Umbilical cord (tissue), 2 donors: ENCODE results near the gene COG3. TPM values are rescaled to one million over a fixed set of nuclear protein-coding genes. Genes with fewer than 3 reads are reported as not detected.
"Not testable (repeated sequence)": the region's sequence is repeated elsewhere in the genome, so short reads cannot be mapped to it uniquely, and the experiment has no call there.

Experiments
- DNase-seq: peaks from one replicate; pipeline ENCODE4 v3.0.0-alpha.2; 2015; ENCODE audit warnings: low spot score
- total RNA-seq: library from RNA; depleted of rRNA; stranded (reverse); fragments of >200 nt; gene quantifications from one replicate; pipeline ENCODE4 v1.2.3, GENCODE V29; 2014; ENCODE audit warnings: low replicate concordance; ENCODE audit not compliant: insufficient read depth

COG3 gene, protein sequence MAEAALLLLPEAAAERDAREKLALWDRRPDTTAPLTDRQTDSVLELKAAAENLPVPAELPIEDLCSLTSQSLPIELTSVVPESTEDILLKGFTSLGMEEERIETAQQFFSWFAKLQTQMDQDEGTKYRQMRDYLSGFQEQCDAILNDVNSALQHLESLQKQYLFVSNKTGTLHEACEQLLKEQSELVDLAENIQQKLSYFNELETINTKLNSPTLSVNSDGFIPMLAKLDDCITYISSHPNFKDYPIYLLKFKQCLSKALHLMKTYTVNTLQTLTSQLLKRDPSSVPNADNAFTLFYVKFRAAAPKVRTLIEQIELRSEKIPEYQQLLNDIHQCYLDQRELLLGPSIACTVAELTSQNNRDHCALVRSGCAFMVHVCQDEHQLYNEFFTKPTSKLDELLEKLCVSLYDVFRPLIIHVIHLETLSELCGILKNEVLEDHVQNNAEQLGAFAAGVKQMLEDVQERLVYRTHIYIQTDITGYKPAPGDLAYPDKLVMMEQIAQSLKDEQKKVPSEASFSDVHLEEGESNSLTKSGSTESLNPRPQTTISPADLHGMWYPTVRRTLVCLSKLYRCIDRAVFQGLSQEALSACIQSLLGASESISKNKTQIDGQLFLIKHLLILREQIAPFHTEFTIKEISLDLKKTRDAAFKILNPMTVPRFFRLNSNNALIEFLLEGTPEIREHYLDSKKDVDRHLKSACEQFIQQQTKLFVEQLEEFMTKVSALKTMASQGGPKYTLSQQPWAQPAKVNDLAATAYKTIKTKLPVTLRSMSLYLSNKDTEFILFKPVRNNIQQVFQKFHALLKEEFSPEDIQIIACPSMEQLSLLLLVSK
- total RNA-seq = 40.4 TPM

DNA sequence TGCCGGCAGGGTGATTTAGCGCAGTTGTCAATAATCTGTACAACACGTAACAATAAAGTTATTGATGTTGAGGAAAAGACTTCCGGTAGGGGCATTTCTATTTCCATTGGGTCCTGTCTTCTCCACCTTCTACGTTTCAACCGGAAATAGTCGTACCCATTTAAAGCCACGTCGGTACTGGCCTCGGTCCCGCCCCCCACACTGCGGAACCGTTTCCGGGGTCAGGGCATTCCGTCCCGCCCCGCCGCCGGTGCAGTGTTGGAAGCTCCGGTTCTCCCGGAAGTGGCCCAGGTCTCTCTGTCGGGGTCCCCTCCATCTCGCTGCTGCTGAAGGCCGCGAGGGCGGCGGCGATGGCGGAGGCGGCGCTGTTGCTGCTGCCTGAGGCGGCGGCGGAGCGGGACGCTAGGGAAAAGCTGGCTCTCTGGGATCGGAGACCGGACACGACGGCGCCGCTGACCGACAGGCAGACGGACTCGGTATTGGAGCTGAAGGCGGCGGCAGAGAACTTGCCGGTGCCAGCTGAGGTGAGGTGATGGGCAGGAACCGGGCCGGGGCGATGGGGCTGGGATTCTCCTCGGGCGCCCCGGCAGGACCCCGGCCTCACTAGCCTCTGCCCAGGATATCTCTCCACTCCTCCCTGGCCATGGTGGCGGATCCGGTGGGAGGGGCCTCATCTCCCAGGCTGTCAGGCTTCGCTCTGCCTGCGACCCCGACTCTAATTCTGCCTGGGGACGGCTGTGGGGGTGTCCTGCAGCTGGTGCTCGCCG, at the start of gene COG3:
Gene COG3 (plus strand): TSS at position 253 of the 767 bp plus-strand sequence. CDS start 98 bp downstream, at position 351.
- DNase-seq = peak; percentile 99

DNA sequence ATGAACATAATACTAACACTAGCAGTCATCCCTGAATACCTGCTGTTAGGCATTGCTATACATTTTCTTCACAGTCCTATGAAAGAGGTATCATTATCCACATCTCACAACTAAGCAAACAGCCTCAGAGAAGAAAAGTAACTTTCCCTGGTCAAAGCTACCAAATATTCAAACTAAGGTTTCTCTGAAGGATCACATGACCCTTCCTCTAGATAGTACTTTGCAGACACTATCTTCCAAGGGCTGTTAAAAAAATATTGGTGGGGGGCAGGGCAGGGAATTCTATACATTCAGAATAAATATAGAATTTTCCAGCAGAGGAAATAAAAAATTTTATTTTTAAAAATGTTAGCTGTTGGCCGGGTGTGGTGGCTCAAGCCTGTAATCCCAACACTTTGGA, 49.6 kb upstream of the COG3 start:
- DNase-seq = no peak

DNA sequence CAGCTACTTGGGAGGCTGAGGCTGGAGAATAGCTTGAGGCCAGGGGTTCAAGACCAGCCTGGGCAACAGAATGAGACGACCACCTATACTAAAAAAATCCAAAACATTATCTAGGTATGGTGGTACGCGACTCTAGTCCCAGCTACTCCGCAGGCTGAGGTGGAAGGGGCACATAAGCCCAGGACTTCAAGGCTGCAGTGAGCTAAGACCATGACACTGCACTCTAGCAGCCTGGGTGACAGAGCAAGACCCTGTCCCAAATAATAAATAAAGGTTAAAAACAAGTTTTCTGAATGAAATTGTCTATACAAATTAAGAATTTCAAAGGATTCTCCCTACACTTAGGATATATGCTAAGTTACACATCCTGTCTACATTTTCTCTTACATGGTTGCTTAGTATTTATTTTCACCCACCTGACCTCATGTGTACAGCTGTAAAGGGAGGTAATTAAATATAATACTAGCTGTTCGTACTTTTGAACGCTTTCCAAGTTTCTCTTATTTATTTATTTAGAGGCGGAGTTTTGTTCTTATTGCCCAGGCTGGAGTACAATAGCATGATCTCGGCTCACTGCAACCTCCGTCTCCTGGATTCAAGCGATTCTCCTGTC, 48.1 kb upstream of the COG3 start:
- no peak for DNase-seq

DNA sequence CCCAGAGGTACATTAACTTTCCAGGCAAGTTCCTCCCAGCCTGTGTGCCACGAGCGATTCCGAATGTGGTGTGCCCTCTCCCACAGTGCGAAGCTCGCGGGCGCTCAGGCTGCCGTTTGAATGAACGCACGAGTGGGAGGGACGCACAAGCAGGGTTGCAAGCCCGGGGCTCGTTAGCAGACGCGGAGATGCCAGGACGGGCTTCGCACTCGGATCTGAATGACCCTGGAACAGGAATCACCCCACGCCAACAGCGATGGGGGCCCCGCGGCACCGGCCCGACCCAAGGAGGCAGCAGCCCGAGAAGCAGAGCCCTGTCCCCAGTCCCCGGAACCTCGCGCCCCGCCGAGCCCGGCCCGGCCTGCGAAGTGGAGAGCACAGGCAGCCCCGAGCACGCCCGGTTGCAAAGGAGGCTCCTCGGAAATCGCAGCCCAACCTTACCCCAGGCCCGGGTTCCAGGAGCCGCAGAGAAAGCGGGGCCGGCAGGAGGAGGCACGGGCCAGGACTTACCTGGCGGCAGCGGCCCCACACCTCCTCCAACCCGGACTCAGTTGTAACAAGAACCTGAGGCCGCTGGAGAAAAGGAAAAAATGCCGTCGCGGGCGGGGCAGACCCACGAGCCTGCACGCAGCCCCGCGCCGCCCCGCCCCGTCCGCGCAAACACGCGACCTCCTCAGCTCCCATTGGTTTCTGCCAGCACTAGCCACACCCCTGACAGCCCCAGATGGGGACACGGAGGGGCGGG, 46.8 kb upstream of the COG3 start, which contains the start of gene SLC25A30:
Gene SLC25A30 (minus strand): TSS at position 584 of the 745 bp plus-strand sequence. CDS start 6,948 bp downstream, outside the sequence.
- peak; percentile 95 for DNase-seq

DNA sequence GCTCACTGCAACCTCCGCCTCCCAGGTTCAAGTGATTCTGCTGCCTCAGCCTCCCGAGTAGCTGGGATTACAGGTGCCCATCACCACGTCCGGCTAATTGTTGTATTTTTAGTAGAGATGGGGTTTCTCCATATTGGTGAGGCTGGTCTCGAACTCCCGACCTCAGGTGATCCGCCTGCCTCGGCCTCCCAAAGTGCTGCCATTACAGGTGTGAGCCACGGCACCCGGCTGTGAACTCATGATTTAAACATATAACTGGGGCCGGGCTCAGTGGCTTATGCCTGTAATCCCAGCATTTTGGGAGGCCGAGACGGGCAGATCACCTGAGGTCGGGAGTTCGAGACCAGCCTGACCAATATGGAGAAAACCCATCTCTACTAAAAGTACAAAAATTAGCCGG, 45.4 kb upstream of the COG3 start:
- DNase-seq = not testable (repeated sequence)

DNA sequence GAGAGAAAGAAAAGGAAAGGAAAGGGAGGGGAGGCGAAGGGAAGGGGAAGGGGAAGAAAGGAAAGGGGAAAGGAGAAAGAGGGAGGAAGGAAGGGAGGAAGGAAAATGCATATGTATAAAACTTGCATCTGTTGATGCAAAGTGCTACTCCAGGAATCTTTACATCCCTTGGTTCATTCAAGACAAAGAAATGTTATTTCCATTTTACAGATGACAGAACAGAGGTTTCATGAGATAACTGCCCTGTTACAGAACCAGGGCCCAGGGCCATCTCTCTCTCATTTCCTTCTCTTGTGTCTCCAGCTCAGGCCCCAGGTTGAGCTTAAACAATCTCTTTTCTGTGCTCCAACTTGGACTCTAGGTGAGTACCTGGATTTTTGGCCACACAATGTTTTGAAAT, 44.8 kb upstream of the COG3 start:
- no peak for DNase-seq

DNA sequence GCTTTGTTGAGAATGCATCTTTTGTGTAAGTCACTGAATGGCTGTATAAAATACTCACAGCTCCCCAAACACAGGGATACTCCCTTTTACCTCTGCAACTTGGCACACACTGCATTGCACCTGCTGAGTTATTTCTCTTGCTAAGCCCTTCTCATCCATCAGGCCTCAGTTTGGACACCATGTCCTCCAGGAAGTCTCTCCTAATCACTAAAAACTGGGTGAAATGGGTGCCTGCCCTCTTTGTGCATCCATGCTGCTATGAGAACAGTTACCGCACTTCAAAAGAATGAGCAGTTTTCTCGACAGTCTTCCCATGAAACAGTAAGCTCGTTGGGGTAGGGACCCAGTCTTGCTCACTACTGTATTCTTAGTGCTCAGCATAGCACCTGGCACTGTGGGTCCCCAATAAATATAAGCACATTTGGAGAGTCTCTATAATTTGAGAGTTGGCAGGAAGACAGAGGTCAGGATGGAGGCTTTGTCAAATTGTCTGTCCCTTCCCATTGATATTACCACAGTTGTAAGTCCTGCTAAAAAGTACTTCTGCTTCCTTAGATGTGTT, 41.9 kb upstream of the COG3 start:
- no peak for DNase-seq

DNA sequence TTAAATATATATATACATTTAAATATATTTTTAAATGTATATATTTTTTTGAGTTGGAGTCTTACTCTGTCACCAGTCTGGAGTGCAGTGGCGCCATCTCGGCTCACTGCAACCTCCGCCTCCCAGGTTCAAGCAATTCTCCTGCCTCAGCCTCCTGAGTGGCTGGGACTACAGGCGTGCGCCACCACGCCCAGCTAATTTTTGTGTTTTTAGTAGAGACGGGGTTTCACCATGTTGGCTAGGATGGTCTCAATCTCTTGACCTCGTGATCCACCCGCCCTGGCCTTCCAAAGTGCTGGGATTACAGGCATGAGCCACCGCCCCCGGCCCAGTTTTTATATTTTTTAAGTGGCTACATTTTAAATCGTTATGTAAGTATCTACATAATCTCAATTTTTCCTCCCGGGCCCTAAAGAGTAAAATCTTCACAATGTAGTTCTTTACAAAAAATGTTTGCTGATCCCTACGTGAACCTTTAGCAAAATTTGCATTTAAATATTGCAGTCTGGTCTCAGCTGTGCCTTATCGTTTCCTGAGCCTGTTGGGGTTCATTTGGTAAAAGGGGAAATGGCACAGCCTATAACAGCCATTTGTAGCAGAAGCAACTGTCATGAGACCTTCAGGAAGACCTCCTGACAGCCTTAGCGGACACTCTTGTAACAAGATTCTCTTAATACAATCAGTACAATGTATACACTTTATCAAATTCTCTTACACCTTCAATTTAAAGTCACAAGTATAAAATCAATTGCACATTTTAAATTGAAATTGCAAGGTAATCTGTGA, 38.5 kb upstream of the COG3 start:
- DNase-seq = not testable (repeated sequence)

DNA sequence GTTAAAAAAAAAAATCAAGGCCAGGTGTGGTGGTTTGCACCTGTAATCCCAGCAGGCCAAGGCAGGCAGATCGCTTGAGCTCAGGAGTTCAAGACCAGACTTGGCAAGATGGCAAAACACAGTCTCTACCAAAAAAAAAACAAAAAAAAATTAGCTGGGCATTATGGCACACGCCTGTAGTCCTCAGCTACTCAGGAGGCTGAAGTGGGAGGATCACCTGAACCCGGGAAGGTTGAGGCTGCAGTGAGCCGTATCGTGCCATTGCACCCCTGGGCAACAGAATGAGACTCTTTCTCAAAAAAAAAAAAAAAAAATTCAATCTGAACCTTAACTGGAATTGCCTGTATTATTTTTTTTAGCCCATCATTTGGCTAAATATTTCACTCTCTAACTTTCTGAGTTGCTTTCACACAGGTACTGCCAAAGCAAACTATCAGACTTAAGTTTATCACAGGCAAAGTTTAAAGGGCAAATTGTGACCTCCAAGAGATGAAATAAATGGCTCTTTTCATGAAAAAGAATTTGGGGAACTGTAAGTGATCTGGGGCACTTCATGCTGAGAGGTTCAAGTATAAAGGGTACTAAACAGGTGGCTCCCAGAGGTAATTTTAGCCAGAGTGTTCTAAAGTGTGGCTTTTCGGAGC, 31.9 kb upstream of the COG3 start:
- no peak for DNase-seq

DNA sequence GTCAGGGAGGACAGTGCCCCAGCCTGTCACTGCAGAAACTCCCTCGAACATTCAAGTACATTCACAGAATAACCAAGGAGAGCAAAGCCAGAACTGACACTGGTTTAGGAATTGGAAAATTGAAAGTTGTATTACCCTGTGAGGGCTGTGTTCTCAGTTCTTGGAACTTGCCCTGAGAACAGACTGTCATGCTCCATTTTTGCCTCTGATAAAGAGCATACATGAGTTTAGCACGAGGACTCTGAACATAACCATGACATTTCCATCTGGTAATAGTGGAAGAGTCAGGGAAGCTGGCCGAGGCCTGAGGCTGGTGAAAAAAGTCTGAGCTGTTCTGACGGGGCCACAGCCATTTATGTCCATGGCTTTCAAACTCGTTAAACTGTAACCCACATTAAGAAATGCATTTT, 31.4 kb upstream of the COG3 start:
- DNase-seq = no peak

DNA sequence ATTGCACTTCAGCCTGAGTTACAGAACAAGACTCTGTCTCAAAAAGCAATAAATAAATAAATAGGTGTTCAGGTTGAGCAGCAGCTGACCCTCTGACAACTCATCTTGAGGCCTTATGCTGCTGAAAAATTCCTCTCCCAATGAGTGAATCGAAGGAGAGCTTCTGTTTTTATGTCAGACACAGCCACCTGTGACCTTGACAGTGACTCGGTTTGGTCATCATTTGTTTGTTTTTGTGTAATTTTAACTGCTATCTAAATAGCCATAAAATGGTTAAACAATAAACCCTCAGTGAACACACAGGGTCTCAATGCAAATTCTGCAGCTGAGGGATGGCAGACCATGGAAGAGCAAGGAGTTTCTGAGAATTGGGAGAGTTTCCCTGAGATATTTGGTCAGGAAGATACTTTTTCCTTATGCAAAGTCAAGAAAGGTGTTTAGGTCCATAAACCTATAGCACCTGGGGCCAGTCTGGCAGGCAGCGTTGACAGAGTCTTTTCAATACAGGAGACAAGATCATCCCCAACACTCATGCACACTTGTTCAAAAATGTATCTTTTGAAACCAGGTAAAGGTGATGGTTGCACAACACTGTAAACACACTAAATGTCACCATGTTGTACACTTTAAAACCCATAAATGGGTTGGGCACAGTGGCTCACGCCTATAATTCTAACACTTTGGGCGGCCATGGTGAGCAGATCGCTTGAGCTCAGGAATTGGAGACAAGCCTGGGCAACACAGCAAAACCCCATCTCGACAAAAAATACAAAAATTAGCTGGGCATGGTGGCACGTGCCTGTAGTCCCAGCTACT, 30.0 kb upstream of the COG3 start:
- no peak for DNase-seq

DNA sequence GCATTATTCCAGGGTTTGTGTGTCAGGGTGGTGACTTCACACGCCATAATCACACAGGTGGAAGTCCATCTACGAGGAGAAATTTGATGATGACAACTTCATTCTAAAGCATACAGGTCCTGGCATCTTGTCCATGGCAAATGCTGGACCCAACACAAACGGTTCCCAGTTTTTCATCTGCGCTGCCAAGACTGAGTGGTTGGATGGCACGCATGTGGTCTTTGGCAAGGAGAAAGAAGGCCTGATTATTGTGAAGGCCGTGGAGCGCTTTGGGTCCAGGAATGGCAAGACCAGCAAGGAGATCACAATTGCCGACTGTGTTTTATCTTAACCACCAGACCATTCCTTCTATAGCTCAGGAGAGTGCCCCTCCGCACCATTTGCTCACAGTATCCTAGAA, 28.4 kb upstream of the COG3 start:
- no peak for DNase-seq

DNA sequence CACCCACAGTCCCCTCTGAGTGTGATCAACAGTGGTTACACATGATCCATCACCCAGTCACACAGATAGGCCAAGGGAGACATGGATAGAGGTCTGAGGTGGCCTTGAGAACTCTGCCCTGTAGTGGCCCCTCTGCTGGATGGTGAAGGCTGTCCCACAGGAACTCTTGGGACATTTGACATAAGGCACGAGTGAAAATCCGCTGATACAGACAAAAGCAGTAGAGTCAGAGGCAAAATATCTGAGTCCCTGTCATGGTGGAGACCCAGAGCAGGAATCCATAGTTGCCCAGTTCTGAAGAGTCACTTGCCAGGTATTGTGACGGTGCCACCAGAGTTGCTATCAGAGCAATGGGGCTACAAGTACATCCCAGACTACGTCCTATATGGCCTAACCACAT, 27.8 kb upstream of the COG3 start:
- no peak for DNase-seq

DNA sequence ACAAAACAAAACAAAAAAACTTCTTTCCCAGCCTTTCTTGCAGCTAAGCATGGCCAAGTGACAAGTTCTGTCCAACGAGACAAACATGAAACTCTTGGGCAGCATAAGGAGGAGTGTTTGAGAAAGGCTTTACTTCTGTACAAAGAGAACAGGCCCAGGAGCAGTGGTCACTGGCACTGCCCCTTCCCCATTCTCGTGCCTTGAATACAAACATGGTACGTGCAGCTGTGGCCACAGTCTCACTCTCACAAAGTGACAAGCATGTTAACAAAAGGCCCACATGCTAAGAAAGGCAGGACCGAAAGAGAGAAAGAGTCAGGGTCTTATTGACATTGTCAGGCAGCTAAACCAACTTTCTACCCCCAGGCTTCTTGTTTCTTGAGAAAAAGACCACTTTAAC, 26.8 kb upstream of the COG3 start:
- DNase-seq = no peak

DNA sequence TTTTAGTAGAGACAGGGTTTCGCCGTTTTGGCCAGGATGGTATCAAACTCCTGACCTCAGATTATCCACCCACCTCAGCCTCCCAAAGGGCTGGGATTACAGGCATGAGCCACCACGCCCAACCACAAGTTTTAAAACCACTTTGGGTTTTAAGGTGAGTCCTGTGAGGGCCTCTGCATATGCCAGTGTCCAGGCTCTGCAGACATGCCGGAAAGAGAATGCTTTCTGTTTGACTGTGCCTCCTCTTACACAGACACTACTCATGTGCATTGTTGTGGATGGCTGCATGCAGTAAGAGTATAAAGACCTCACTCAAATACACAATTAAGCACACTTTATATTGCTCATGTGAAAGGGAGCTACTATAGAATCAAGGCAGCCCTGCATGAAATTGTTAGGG, 25.7 kb upstream of the COG3 start:
- DNase-seq = no peak

DNA sequence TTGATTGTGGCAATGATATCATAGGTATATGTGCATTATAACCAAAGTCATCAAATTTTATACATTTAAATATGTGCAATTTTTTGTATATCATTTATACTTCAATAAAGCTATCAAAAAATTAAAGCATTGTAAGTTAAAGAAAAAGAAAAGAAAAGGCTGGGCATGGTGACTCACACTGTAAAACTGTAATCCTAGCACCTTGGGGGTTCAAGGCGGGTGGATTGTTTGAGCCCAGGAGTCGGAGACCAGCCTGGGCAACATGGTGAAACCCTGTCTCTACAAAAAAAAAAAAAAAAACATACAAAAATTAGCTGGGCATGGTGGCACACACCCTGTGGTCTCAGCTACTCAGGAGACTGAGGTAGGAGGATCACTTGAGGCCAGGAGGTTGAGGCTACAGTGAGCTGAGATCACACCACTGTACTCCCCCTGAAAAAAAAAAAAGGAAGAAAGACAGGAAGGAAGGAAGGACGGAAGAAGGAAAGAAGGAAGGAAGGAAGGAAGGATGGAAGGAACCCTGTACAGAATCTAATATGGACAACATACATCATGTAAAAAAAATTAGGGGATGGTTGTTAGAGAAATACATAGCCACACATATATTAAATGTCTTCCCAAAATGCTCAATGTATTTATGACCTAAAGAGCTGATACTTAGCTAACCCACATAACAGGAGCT, 24.8 kb upstream of the COG3 start:
- no peak for DNase-seq

DNA sequence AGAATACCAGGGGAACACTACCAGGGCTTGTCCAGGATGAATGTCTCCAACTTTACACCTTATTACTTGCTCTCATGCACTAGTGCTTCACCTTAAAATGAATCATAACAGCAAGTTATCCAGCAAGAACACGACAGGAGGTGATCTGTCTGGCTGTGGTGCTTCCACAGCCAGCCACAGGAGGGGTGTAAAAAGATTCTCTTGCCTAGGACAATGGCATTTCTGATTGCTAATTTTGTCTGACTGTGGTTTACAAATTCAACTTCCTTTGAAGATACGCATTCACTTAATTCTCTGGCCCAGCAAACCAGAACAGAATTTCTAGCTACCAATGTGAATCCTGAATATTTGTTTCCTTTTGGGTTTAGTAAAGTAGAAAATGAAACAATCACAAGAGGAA, 23.1 kb upstream of the COG3 start:
- no peak for DNase-seq

DNA sequence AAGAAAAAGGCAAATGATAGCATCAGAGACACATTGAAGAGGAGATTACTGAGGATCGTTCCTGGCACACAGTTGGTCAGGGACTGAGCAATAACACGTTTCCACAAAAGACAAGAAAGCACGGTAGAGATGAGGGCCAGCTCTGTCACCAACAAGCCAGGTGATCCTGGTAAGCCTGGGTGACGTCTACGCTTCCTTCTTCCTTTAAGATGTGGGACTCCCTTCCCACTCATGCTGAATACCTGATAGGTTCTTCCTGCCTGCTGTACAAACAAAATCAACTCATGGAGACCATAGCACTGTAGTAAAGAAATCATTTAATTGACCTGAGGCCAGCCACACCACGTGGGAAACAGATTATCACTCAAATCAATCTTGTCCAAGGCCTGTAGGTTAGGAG, 19.7 kb upstream of the COG3 start:
- DNase-seq = no peak
